D721Med (cell line): ENCODE measurements around the gene YPEL5.

Experiments used
- DNase-seq: peaks from one replicate; pipeline ENCODE4 v3.0.0; 2011; ENCODE audit warnings: low spot score; ENCODE audit not compliant: insufficient read length
- FAIRE-seq: peaks from 2 replicates; lab custom pipeline; 2011; peaks lifted over from hg19 to GRCh38; lab: Jason Lieb, UNC
- TF ChIP-seq, protein P1 (sequence below): IDR thresholded peaks from 2 replicates; pipeline ENCODE4 v1.5.1; 2012; ENCODE audit warnings: mild to moderate bottlenecking, control low read depth; ENCODE audit not compliant: insufficient read depth; ENCODE audit errors: missing control alignments

The YPEL5 gene

DNA sequence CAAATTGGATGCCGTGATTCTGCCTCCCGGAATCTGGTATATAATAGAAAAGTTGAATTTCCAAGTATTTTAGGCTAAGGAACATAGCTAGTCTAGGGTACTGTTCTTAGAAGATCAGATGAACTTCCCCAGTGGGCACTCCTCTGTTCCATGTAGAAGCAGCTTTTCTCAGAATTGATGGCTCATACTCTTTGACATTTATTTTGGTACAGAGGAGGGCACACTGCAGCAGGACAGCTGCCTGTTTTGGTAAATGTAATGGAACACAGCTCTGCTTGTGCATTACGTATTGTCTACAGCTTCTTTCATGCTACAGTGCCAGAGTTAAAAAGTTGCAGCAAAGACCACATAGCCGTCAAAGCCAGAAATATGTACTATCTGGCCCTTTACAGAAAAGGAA lies 10.8 kb downstream of the YPEL5 start:
- TF ChIP-seq, protein P1, sequence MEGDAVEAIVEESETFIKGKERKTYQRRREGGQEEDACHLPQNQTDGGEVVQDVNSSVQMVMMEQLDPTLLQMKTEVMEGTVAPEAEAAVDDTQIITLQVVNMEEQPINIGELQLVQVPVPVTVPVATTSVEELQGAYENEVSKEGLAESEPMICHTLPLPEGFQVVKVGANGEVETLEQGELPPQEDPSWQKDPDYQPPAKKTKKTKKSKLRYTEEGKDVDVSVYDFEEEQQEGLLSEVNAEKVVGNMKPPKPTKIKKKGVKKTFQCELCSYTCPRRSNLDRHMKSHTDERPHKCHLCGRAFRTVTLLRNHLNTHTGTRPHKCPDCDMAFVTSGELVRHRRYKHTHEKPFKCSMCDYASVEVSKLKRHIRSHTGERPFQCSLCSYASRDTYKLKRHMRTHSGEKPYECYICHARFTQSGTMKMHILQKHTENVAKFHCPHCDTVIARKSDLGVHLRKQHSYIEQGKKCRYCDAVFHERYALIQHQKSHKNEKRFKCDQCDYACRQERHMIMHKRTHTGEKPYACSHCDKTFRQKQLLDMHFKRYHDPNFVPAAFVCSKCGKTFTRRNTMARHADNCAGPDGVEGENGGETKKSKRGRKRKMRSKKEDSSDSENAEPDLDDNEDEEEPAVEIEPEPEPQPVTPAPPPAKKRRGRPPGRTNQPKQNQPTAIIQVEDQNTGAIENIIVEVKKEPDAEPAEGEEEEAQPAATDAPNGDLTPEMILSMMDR: no peak
- no peak for FAIRE-seq
- DNase-seq: no peak

DNA sequence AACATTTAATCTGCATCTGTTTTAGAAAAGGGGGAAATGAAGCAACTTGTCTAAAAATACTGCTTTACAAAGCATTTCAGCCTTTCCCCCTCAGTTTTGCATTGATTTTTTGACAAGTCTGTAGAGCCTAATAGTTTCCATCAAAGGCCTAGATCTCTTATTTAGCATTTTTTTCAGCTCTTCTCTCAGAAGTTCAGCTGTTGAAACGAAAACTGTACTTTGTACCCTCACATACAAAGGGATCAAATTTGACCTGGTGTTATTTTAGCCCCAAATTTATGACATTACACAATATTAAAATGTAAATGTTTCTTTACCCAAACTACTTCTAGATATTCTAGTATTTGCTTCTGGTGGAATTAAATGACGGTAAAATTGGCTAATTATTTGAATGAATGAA lies 13.0 kb downstream of the YPEL5 start:
- TF ChIP-seq, protein P1: no peak
- no peak for DNase-seq
- no peak for FAIRE-seq

DNA sequence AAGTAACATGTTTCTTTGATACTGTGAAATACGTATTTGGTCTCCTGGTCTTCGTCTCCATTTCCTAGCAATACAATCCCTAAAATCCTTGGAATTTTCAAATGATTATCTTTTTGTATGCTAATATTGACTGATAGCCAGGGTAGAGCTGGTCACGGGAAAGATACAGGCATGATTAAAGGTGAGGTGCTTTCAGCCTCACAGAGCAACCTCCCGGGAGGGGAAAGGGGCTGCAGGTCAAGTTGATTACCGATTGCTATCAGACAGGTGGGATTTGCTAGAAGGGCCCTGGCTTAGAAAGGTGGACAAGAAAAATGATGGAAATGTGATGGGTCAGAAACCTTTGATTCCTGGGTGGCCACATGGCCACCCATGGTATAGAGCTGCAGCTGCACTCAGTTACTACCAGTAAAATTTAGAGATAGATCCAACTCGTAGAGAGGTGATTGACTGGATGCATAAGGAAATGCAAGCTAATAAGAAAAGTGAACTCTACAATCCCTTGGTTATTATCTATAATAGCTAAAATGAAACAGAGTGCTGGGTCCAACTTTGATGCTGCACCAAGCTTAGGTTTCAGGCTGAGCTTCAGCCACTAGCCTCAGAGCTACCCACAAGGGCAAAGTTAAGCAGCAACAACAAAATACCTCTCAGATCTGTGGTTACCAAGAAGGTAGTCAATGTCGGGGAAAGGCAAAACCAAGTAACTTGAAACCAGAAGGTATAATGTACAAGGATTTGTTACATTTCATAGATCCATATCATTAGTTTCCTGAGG lies 15.3 kb downstream of the YPEL5 start:
- FAIRE-seq (no peak), DNase-seq (no peak)
- TF ChIP-seq, protein P1: no peak

DNA sequence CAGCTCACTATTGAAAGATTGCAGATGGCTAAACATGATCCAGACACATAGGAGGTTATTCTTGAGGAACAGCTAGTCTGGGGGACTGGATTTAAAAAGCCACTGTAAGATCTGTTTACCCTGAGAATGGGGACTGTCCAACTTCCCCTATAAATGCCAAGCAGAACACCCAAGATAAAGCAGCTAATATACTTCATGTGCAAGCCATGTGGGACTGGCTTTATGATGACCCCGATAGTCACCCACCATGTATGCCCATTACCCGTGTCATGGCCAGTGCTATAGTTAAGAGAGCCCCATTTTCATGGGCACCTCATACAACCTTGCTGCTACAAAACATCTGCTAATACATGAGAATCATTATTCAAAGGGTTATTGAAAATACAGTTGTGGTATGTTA lies 16.0 kb downstream of the YPEL5 start:
- FAIRE-seq: no peak
- TF ChIP-seq, protein P1: no peak
- DNase-seq: no peak

DNA sequence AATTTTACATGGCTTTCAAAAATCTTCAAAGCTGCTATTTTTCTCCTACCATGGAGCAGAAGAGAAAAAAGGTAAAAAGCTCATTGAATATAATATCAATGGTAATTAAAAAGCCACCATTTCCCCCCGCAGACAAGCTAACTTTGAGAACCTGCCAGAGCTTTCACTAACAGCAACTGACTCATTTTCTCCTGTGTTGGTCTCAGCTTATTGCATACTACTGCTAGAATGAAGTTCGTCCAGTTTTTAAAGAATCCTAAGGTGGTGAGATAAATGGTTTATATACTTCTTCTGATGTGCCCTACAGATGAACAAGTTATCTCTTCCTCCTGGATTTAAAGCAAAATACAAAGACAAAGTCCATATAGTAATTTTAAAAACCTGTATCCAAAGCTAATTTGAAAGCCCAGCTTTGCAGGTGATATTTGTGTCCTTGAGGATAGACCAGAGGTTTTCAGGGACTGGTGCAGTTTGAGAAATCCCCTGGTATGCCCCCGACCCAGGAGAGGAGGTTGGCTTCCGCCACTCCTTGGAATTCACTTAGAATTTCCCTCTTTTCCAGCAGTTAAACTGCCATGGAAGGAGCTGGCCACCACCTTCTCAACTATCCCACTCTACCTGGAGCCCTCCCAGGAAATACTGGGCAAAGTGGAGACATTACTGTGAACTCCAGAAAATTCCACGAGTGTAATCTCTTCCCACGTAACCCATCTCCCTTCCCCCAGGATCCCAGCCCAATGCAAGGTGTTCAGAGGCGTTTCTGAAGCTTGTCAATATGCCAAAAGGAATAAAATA lies 17.5 kb downstream of the YPEL5 start:
- DNase-seq (no peak), FAIRE-seq (no peak)
- TF ChIP-seq, protein P1: no peak

DNA sequence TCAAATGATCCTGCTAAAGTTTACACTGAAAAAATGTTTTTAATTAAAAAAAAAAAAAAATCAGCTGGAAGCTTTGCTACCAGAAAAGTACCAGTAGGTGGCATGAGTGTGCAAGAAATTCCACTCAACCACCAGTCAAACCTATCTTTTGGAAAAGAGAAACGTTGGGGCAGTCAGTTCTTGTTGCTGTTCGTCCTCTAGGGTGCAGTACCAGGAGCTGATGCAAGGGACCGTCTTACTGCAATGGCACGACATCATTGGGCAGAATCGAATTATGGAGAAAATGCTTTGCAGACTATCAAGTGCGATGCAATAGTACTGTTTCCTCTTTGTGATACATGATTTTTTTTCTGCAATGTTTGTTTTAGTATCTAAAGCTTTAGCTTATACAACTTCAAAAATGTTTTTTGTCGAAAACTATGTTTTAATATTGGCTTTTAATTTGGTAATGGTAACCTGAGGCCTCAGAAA lies 18.3 kb downstream of the YPEL5 start:
- peak; percentile 61 for FAIRE-seq
- DNase-seq: peak; percentile 37
- TF ChIP-seq, protein P1: peak; percentile 86

DNA sequence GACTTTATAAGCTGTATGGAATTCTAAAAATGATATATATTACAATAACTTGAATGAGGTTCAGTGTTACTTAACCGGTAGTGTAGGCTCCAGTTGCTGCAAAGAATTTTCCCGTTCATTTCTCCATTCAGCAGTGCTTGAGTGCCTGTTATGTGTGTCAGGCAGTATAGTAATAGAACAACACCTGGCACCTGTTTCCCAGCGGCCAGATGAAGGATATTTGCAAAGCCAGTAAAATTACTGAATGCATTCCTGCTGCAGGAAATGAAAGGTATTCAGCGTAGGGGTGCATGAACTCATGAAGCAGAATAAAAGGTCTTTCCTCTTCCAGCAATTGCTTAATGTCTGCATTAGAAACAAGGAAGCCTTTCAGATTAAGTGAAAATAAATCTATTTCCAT lies 18.8 kb downstream of the YPEL5 start:
- TF ChIP-seq, protein P1: no peak
- no peak for FAIRE-seq

More for the DNA sequence above, 18.8 kb downstream of the YPEL5 start:
- DNase-seq: no peak
